PFSK-1 (cell line): ENCODE measurements around the gene RBFOX1.

Experiments
- POLR2AphosphoS5 ChIP-seq: IDR thresholded peaks from 2 replicates; pipeline ENCODE4 v1.6.1; 2012; ENCODE audit warnings: low read depth, mild to moderate bottlenecking, control low read depth, low read length, moderate library complexity
- SIN3A ChIP-seq: IDR thresholded peaks from 2 replicates; pipeline ENCODE4 v1.6.1; 2012; ENCODE audit warnings: mild to moderate bottlenecking, low read length, moderate library complexity, borderline replicate concordance; ENCODE audit not compliant: insufficient read depth
- TAF1 ChIP-seq: IDR thresholded peaks from 2 replicates; pipeline ENCODE4 v1.6.1; 2012; ENCODE audit warnings: low read length, control low read depth, borderline replicate concordance; ENCODE audit not compliant: insufficient read depth

- TF ChIP-seq SIN3A, result no peak
- no peak for TF ChIP-seq TAF1
- TF ChIP-seq POLR2AphosphoS5, result no peak
These were observed 258.3 kb downstream of the RBFOX1 start for GRCh38 chr16:7590934-7591333.
